AG04450 (cell line): ENCODE results near the gene IGFL2. TPM values are rescaled to one million over a fixed set of nuclear protein-coding genes. Genes with fewer than 3 reads are reported as not detected.

ENCODE experiments used
- CTCF ChIA-PET: fragments of 300-600, 350-600 bp; formaldehyde crosslinking; extraction: SDS; loops from one replicate; lab custom pipeline; 2022; ENCODE audit warnings: antibody characterized with exemption, inconsistent platforms; lab: Charles Lee
- POLR2A ChIA-PET: fragments of 350-600 bp; formaldehyde crosslinking; extraction: SDS; loops from one replicate; lab custom pipeline; 2021; ENCODE audit warnings: antibody characterized with exemption, inconsistent platforms; lab: Yijun Ruan, JAX
- DNase-seq: peaks from one replicate; pipeline ENCODE4 v3.0.0-alpha.2; 2011; ENCODE audit warnings: low read depth, low spot score
- H3K27ac ChIP-seq: one replicate; pipeline ENCODE4 v1.5.1; 2012; ENCODE audit warnings: low read depth, low read length, control low read depth
- H3K27me3 ChIP-seq: one replicate; pipeline ENCODE4 v1.6.0; 2012; ENCODE audit warnings: low read length; ENCODE audit not compliant: control insufficient read depth, insufficient read depth
- H3K4me3 ChIP-seq: 2 replicates; pipeline ENCODE4 v1.5.1; 2011; ENCODE audit warnings: mild to moderate bottlenecking, low read depth, low read length, control low read depth
- H3K9me3 ChIP-seq: 2 replicates; pipeline ENCODE4 v1.5.1; 2012; ENCODE audit warnings: low read length; ENCODE audit not compliant: control insufficient read depth, insufficient read depth
- CTCF ChIP-seq: IDR thresholded peaks from 2 replicates; pipeline ENCODE4 v1.5.1; 2011; ENCODE audit warnings: low read depth, low read length, control low read depth, inconsistent platforms
- polyA plus RNA-seq: library from polyadenylated mRNA; depleted of rRNA; stranded (reverse); fragments of >200 nt; gene quantifications from 2 replicates; pipeline ENCODE4 v1.2.3, GENCODE V29; 2011

IGFL2 gene
- polyA plus RNA-seq, 1 experiment: not detected

GRCh38 chr19:46116121-46116520 lies 31.9 kb upstream of the IGFL2 start:
- ChIA-PET POLR2A (interaction anchor here (0.6 kb wide), 1 partner anchor 23 kb away, joined by 3 read pairs; no protein-coding TSS in a partner anchor), CTCF (no interaction called here)
- TF ChIP-seq CTCF: no peak
- peaks cover 8% of the 10 kb centered on the region for H3K9me3 ChIP-seq
- no peak overlapping the region for H3K4me3 ChIP-seq
- H3K27me3 ChIP-seq: peaks cover 49% of the 10 kb centered on the region
- no peak overlapping the region for H3K27ac ChIP-seq
- no peak for DNase-seq

GRCh38 chr19:46118136-46118535 lies 29.9 kb upstream of the IGFL2 start:
- no peak for DNase-seq
- CTCF ChIA-PET: no interaction called here
- no peak for TF ChIP-seq CTCF

GRCh38 chr19:46124638-46125115 lies 23.4 kb upstream of the IGFL2 start, which contains the start of gene IGFL3:
Gene IGFL3, minus strand, starts transcription at chr19:46124688. Its CDS starts 39 bp downstream, at chr19:46124649.
- H3K27ac ChIP-seq: no peak within 1 kb of the TSS
- no peak for TF ChIP-seq CTCF
- peaks cover 5% of the 10 kb centered on the region for H3K9me3 ChIP-seq
- no peak for DNase-seq
- H3K27me3 ChIP-seq: peaks cover 56% of the 10 kb centered on the region
- POLR2A ChIA-PET: no interaction called here
- CTCF ChIA-PET: no interaction called here
- no peak within 1 kb of the TSS for H3K4me3 ChIP-seq

More at GRCh38 chr19:46118136-46118535, 29.9 kb upstream of the IGFL2 start:
- H3K4me3 ChIP-seq: no peak overlapping the region
- H3K27me3 ChIP-seq: peaks cover 40% of the 10 kb centered on the region
- no peak overlapping the region for H3K27ac ChIP-seq
- peaks cover 8% of the 10 kb centered on the region for H3K9me3 ChIP-seq
- POLR2A ChIA-PET: no interaction called here

GRCh38 chr19:46125447-46125846 lies 22.6 kb upstream of the IGFL2 start:
- ChIA-PET POLR2A (no interaction called here), CTCF (interaction anchor here (0.9 to 1.0 kb wide), 2 partner anchors 49 to 141 kb away, joined by 3 read pairs; no protein-coding TSS in a partner anchor)
- Histone ChIP-seq H3K4me3 (no peak overlapping the region), H3K9me3 (no peaks in the 10 kb centered on the region), H3K27ac (no peak overlapping the region), H3K27me3 (peaks cover 50% of the 10 kb centered on the region)
- TF ChIP-seq CTCF: no peak
- no peak for DNase-seq

GRCh38 chr19:46126086-46126580 lies 21.9 kb upstream of the IGFL2 start:
- ChIA-PET POLR2A (no interaction called here), CTCF (interaction anchor here (0.9 to 1.0 kb wide), 2 partner anchors 50 to 140 kb away, joined by 3 read pairs; no protein-coding TSS in a partner anchor)
- H3K27me3 ChIP-seq: peaks cover 44% of the 10 kb centered on the region
- H3K4me3 ChIP-seq: no peak overlapping the region
- no peaks in the 10 kb centered on the region for H3K9me3 ChIP-seq
- TF ChIP-seq CTCF: no peak
- no peak overlapping the region for H3K27ac ChIP-seq
- no peak for DNase-seq
